ENCODE data around the gene SEMA5B.

The SEMA5B gene

DNA sequence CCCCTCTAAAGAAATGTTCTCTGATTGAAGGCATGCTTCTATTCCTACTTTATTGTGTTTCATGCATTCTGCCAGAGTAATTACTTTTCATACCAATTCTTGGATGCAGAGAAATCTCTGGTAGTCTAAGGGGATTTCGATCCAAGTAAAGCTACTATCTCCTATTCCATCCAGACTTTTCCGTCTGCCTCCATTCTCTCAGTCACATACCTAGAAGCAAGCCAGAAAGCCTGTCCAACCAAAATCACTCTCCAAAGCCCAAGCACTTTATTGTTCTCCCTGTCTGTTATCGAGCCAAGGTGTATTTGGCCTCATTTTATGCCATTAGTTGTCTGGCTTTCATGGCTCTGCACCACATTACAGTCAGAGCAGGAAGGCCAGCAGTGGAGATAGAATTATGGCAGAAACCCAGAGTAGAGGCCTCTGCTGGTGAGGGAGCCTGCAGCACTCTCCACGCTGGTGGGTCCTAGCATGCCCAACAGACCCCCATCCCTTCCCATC, 136.8 kb downstream of the SEMA5B start:
- DNase-seq (ENCODE audit: low read depth) = no peak

- DNase-seq (ENCODE audit: low read depth) = peak; percentile 81
Measured at GRCh38 chr3:122890077-122890719, 137.4 kb downstream of the SEMA5B start.

- no peak for DNase-seq (ENCODE audit: low read depth)
Measured at GRCh38 chr3:122886946-122887345, 140.6 kb downstream of the SEMA5B start.

DNA sequence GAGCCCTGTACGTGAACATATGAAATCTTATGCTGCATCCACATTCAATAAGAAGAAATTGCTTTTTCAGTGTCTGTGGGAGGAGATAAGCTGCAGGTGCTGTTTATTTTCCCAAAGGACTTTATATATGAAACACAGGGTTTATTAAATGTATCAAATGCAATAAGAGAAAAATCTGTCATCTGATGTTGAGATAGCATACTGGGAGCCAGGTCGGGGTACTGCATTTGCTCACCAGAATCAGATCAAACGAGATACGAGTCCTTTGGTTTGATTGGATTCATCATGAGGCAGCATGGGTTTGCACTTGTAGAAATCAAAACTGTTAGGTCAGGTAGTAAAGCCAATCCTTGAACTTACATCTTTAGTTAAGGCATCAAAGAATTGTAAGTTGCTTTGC, 141.3 kb downstream of the SEMA5B start:
- no peak for DNase-seq (ENCODE audit: low read depth)

DNA sequence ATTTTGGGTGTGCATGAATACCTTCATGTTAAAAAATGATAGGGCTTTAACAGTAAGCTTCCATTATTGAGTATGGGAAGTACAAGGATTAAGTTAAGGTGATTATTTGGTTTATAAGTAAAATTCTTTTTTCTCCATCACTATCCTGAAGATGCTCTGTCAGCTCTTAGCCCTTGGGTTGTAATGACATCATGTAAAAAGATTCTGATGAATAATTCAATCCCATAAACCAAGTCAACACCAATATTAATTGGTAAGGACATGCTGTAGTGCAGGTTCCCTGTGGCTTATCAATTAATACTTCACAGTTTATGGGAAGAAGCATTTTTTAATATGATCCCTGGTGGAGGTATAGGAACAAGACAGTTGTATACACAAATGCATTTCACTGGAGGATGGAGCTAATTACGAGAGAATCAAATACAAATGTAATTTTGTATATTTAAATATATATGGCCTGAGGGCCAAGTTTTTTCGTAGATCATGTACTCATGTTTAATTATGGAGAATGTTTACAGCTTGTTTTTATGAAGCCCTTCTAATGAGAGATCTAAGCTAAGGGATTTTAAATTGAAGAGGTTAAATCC, 145.1 kb downstream of the SEMA5B start:
- no peak for DNase-seq (ENCODE audit: low read depth)

DNA sequence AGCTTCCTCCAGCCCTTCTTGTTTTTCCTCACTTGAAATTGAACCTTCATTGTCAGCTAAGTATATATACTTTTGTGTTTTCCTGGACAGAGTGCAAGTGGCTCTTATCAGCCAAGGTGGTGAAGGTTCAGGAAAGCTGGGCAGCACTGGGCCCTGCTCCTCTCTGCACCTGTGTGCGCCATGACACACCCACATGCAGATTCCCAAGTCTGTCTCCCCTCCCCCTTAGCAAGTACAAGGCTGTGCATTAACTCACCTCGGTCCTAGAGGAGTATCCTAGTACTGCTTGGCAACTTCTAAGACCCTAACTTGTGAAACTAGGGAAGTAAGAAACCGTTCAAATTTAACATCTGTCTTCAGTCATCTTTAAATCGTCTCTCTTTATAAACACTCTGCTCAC, 146.9 kb downstream of the SEMA5B start:
- no peak for DNase-seq (ENCODE audit: low read depth)

DNA sequence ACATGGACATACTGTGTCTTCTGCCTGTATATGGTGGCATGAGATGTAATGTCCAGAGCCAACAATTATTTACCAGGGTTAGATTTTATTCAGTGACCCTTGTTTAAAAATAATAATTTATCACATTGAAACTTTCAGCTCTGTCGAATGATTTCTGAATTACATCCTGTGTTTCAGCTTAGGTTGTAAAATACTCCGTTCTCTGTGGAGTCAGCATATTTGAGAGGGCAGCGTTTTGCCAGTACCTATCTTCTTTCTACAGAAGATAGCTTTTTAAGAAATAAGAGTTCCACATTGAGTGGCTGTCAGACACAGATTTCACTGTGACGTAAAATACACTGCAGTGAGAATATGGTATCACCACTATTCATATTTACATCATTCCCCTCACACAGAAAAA, 147.4 kb downstream of the SEMA5B start:
- DNase-seq (ENCODE audit: low read depth) = no peak

DNA sequence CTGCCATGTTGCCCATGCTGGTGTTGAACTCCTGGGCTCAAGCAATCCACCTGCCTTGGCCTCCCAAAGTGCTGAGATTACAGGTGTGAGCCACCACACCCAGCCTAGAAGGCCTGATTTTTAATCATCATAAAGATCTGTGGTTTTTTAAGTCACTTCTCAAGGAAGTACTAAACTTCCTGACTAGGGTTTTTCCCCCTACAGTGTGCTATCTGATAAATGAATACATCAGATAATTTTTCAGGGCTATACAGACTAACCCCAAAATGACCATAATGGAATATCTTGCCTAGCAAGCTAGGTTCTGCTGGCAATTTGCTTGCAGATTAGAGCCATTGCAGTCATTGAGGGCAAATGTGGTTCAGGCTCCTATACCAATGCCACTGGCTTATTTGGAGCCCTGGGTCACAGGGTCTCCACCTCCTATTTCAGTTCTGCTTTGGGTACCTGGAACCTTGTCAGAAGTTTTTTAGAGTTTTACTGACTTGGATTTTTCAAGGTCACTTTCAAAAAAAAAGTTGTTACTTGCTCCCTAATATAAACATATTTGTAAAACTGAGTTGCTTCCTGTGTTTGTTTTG, 151.9 kb downstream of the SEMA5B start:
- no peak for DNase-seq (ENCODE audit: low read depth)

DNA sequence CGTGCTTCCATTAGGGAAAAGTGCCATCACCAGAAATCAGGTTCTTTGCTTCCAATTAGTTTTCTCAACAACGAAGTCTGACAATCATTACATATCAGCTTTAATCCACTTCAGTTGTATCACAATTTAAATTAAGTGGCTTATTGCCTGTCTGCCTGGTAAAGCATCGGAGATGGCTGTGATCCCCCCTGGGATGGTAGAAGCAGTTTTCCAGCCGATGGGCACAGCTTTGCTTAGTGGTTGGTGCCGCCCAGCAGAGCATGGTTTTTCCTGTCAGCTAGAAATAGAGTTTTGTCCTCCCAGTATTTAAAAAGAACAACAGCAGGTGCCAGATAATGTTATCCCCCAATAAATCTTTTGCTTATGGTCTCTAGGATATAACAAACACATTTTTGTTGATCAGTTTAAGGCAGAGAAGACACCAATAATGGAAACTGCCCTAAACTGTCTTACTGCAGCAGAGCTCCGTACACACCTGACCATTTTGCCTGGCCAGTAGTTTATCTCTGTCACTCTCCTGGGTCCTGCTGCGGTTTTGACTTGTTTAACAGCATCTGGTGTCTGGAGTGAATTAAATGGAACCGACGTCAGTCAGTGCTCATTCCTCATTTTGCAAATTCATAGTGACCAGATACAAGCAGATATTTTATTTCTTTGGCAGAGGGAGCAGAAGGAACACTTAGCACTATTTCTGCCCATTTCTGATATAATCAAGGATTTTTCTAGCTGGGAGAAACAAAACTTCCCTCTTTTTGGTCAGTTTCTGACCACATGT, 153.6 kb downstream of the SEMA5B start:
- no peak for DNase-seq (ENCODE audit: low read depth)

DNA sequence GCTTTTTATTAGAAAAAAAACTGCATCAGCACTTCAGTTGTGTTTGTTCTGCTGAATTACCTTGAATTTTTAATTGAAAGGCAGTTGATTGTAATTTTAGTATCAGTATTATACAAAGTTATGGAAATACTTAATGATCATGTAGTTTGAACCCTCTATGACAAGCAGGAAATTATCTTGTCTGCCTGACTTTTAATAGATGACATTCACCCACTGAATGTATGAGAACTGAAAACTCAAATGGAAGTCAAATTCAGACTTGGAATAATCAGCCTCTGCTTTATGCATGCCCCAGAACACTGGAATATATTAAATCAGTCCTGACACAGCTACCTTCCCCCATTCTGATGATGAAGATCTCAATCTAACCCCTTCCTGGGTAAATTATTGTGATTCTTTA, 159.2 kb downstream of the SEMA5B start:
- no peak for DNase-seq (ENCODE audit: low read depth)

GRCh38 chr3:122864498-122864897, 163.1 kb downstream of the SEMA5B start:
- no peak for DNase-seq (ENCODE audit: low read depth)

- DNase-seq (ENCODE audit: low read depth) = no peak
Measured at GRCh38 chr3:122862381-122862780, 165.2 kb downstream of the SEMA5B start.

All from stromal cell of bone marrow (primary cell).